OCI-LY3 (cell line): Measurements from ENCODE around the gene MET.

ENCODE experiments used
- EZH2phosphoT487 ChIP-seq: fragments of 200-600 bp; shearing (Covaris generic); IDR thresholded peaks from 2 replicates; pipeline ENCODE4 v1.6.1; 2018; ENCODE audit warnings: antibody characterized with exemption, mixed run types, low read depth
- TF ChIP-seq, protein P1 (sequence below): fragments of 200-600, 300-600 bp; sonication (generic); IDR thresholded peaks from 2 replicates; pipeline ENCODE4 v1.5.1; 2014; ENCODE audit warnings: antibody characterized with exemption, low read length, low read depth

- TF ChIP-seq, protein P1, sequence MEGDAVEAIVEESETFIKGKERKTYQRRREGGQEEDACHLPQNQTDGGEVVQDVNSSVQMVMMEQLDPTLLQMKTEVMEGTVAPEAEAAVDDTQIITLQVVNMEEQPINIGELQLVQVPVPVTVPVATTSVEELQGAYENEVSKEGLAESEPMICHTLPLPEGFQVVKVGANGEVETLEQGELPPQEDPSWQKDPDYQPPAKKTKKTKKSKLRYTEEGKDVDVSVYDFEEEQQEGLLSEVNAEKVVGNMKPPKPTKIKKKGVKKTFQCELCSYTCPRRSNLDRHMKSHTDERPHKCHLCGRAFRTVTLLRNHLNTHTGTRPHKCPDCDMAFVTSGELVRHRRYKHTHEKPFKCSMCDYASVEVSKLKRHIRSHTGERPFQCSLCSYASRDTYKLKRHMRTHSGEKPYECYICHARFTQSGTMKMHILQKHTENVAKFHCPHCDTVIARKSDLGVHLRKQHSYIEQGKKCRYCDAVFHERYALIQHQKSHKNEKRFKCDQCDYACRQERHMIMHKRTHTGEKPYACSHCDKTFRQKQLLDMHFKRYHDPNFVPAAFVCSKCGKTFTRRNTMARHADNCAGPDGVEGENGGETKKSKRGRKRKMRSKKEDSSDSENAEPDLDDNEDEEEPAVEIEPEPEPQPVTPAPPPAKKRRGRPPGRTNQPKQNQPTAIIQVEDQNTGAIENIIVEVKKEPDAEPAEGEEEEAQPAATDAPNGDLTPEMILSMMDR, result no peak
- no peak for TF ChIP-seq EZH2phosphoT487
Observed at GRCh38 chr7:116686812-116687419, 14.9 kb downstream of the MET start.
